Fibroblast of the conjunctiva (primary cell): ENCODE data around the gene SH3BP4.

Source experiments
- DNase-seq: peaks from one replicate; pipeline ENCODE4 v3.0.0-alpha.2; 2010; ENCODE audit warnings: low read depth

Gene SH3BP4, protein sequence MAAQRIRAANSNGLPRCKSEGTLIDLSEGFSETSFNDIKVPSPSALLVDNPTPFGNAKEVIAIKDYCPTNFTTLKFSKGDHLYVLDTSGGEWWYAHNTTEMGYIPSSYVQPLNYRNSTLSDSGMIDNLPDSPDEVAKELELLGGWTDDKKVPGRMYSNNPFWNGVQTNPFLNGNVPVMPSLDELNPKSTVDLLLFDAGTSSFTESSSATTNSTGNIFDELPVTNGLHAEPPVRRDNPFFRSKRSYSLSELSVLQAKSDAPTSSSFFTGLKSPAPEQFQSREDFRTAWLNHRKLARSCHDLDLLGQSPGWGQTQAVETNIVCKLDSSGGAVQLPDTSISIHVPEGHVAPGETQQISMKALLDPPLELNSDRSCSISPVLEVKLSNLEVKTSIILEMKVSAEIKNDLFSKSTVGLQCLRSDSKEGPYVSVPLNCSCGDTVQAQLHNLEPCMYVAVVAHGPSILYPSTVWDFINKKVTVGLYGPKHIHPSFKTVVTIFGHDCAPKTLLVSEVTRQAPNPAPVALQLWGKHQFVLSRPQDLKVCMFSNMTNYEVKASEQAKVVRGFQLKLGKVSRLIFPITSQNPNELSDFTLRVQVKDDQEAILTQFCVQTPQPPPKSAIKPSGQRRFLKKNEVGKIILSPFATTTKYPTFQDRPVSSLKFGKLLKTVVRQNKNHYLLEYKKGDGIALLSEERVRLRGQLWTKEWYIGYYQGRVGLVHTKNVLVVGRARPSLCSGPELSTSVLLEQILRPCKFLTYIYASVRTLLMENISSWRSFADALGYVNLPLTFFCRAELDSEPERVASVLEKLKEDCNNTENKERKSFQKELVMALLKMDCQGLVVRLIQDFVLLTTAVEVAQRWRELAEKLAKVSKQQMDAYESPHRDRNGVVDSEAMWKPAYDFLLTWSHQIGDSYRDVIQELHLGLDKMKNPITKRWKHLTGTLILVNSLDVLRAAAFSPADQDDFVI

DNA sequence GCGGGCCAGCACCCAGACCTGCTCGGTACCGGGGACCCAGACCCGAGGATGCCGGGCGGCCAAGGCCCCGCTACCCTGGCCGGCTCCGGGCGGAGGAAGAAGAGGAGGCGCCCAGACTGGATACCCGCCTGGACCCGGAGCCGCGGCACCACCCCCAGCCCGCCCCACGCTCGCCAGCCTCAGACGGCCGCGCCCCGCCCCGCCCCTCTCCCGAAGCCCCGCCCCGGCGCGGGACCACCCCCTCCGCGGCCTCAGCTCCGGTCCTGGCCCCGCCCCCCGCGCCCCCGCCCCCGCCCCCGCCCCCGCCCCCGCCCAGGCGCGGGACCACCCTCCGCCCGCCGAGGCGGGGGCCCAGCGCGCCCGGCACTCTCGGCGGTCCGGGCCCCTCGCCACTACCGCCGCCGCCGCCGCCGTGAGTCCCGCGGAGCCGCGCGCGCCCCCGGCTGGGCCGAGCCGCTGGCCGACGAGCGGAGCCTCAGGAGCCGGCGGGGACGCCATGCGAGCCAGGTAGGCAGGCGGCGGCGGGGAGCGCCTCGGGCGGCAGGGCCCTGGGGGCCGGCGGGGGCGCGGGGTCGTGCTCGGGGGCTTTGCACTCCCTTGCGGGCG lies at the start of gene SH3BP4:
TSS of gene SH3BP4 (plus strand) at position 354 of the 606 bp plus-strand sequence. CDS start 82,986 bp downstream, outside the sequence.
- peak; percentile 57 for DNase-seq

DNA sequence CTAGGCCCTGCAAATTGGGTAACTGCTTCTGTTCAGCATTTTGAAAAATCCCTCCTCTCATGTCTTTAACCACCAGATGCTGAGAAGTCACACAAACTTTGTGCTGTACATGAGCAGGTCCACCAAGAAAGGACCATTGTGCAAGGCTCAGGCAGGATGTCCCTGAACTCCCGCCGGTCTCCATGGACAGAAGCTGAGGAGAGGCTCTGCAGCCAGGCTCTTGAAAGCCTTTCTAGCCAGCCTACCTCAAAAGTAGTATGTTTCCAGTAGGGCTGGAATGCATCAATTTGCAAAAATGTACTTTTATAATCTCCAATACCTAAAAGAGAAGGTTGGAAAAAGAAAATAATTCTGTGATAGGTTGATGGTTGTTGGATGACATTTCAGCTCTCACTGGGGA lies 47.0 kb upstream of the SH3BP4 start:
- no peak for DNase-seq

DNA sequence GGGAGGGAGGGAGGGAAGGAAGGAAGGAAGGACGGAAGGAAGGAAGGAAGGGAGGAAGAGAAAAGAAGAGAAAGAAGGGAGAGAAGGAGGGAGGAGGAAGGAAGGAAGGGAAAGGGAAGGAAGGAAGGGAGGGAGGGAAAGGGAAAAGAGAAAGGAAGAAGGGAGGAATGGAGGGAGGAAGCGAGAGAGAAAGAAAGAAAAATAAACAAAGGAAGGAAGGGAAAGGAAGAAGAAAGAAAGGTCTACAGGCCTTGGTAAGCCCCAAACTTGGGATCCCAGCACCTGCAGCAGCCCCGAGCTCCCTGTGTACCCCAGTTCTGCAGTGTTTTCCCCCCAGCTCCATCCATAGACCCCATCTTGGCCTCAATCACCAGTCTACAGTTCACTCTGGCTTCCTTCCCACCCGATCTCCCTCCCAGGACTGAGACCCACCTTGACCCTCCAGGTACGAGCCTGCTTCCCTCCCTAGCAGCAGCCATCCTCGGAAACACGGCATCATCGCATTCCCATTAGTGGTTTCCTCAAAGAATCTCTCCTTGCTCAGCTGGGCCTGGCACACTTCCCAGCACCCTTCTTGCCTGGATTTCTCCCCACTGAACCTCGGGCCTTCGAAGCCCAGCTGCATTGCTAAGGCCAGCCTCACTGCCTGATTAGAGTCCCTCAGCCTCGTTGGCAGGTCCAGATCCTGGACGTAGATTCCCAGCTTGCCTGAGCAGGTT lies 46.1 kb upstream of the SH3BP4 start:
- no peak for DNase-seq

DNA sequence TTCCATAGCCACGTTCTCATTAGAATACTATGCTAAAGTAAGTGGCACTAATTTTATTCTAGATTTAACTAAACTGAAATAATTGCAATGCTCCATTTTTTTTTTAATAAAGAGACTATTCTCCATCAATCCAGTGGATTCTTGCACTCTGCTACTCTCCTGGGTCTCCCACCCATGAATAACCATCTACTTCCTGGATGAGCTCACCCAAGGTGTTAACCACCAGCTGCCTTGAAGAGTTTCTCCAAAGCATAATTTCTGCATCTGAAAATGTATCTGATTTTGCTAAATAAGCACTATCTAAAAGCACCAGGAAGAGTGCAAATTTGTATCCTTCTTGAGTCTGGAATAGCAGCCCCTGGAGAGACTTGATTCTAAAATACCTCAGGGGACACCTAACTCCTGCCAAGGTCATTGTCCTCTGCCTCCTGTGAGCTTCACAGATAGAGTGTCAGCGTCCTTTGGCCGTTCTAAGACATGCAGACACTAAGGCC lies 41.6 kb upstream of the SH3BP4 start:
- DNase-seq: no peak

DNA sequence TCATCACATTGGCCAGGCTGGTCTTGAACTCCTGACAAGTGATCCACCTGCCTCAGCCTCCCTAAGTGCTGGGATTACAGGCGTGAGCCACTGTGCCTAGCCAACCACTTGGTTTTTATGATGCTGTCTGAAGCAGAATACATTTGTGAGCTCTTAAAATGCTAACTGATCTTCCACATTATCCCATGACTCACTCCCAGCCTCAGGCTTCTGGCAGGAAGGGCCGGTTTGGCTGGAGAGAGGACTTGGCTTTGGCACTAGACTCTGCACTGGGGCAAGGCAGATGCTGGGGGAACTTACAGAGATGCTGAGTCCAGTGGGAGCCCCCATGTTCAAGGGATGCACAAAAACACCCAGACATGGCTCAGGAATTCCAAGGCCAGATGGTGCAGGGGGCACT lies 40.5 kb upstream of the SH3BP4 start:
- peak; percentile 43 for DNase-seq

DNA sequence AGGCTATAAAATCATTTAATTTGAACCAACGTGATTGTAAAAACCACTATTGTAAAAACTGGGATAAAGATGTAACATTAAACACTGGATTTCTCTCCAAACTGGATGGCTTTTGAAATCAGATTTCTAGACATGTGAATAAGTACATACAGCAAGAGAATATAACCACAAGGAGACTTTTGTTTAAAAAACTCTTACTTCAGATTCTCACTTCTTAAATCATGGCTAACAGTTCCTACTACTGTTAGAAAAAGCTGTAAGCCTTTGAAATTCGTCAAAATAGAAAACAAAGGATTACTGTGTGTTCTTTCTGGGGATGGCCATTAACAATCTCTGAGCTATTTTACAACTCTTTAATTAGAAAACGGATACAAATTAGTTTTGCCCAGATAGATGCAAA lies 39.4 kb upstream of the SH3BP4 start:
- no peak for DNase-seq

DNA sequence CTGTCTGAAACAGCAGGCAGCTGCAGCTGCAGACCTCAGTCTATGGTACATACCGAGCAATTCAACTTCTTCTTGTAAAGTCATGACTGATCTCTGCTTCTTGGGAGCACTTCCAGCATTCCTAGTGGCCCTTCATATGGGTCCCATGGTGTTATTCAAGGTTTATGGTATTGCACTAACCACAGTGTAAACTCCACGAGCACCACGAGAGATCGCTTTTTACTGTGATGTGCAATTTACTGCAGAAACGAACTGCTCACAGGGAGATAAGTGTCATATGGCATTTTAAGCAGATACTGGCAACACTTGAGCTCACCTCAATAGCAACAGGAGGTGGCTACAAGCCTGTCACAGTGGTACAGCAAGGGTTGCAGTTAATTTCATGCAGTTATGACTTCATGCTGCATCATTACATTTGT lies 38.6 kb upstream of the SH3BP4 start:
- no peak for DNase-seq

DNA sequence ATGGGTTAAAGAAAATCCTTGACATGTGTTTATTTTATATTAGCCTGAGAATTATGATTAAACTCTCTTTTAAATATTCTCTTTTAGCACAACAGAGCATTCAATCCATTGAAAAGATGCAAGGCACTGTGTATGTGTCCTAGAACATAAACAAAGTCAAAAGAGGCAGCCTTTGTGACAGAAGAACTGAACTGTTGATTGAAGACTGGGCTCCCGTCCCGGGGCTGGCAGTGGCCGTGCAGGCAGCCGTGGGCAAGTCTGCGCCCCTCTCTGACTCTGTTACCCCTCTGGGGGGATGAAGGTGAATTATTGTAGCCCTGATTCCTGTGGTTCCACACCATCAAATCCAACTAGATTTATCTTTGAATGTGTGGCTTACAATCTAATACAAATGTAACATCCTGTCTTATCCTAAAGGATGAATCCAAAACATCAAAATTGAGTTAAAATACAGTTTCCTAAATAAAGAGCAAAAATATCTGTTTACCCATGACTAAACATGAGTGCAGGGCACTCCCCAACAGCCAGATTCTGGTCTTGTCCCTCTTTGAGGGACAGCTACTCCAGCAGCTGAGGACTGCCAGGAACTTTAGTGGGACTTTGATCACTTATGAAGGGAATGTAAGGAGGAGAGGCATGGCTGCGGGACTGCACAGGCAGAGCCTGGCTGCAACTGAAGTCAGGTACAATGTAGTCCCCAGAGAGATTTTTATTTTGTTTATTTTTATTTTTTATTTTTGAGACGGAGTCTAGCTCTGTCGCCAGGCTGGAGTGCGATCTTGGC lies 37.3 kb upstream of the SH3BP4 start:
- DNase-seq: no peak

DNA sequence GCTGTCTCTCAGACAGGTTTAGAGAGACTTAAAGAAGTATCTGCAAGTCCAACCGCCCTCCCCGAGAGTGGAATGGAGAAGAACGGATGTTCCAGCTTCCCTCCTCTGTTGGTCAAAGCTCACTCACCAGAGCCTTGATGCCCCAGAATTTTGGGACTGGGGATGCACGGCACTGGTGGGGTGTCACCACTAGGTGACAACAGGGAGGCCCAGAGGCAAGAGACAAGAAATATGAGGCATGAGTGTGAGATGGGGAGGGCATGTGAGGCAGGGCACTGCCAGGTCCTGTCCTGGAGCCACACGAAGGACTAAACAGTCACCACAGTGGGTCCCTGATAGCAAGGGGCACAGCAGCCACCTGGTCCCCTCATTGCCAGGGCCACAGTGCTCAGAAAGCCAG lies 35.1 kb upstream of the SH3BP4 start:
- DNase-seq: no peak

DNA sequence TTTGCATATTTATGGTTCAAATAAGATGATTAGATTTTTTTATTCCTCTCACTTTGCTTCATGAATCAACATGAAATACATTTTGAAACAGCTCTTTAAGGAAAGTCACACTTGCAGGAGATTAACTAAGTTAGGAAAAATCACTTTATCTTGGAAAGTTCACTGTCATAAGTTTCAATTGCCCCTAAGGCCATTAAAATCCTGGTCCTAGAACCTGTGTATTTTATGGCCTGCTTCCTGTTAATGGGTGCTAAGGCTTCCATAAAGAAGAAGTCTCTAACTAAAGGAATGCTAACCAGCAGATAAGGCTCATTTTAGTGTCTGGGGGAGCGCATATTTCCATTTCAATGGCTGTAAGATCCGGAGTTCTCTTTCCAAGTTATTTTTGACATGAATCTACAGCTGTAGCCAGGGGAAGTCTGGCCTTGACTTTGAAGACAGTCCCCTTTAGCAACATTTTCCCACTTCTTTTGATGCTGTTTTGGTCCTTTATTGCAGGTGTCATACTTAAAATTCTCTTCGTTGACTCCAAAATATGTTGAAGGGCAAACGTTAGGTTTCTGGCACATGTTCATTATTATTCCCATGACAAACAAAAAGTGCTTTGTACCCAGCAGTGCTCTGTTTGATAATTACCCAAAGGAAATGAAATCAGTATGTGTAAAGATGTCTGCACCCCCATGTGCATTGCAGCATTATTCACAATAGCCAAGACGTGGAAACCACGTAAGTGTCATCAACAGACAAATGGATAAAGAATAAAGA lies 34.4 kb upstream of the SH3BP4 start:
- DNase-seq: no peak

DNA sequence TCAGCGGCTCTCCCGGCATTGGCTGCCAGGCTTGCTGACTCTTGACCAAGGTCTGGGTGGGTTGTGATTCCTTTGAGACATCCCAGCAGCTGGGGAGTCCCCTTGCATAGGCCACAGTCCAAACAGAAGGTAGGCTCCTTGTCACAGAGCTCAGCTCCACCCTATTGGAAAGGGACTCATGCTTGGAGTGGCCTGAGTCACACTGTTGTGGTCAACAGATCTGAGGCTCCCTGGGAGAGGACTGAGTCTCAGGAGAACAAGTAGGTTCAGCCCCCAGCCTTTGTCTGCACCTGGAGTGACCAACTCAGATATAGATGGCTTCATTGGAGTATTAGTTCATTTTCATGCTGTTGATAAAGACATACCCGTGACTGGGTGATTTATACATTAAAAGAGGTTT lies 32.1 kb upstream of the SH3BP4 start:
- DNase-seq: no peak

DNA sequence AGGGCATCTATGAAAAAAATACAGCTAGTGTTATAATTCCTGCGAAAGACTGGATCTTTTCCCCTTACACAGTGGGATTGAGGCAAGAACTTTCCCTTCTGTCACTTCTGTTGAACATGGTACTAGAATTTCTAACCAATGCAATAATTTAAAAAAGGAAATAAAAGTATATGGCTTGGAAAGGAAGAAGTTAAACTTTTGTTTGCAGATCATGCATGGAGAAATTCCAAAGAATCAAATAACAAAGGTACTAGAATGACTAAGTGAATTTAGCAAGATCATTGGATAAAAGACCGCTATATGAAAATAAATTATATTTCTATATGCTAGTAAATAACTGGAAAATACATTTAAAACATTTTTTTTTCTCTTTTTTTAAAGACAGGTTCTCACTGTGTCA lies 31.0 kb upstream of the SH3BP4 start:
- no peak for DNase-seq

DNA sequence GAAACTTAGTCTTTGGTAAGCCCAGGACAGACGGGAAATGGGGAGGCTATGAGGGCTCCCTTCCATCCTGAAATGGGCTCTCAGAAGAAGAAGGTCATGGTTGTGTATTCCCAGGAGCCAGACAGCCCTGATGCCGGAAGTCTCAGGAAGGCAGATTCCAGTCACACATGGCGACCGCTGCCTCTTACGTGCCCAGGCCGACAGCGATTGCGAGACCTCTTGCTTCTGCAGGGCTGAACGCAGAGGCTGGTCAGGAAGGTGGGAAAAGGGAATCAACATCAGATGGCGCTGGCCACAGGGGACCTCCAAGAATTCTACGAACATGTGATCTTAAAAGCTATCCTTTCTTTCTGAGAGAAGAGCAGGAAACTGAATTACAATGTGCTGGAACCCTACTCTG lies 22.8 kb upstream of the SH3BP4 start:
- DNase-seq: no peak

DNA sequence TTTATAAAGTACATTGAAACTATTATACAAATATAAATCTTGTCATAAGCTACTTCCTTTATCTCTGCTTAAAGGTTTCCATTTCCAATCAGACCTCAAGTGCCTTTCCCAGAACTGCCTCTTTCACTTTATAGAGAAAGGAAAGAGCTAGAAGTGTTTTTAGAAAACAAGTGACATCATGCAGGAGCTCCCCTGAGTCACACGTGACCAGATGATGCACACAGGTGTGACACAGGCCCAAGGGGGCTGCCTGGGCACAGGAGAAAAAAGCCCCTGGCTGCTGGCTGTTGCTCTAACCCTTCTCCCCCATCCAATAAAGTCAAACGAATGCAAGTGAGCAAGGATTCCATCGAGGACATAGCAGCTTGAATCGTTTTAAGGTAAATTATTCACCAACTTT lies 21.4 kb upstream of the SH3BP4 start:
- no peak for DNase-seq

DNA sequence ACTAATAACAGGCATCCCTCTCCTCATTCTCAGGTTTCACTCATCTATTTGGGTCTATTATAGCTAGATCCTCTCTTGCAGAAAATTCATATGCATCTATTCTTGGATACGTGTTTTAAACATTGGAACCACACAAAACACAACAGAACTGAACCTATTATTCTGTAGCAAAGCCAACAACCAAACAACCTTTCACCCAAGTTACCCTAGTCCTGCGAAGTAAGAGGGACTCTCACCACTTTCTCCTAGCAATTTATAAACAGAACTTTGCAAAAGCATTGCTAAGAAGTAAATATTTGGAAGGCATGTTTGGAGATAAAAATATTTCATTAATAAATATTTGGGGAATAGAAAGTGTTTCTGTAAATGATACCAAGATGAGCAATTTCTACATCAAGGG lies 20.4 kb upstream of the SH3BP4 start:
- DNase-seq: no peak

DNA sequence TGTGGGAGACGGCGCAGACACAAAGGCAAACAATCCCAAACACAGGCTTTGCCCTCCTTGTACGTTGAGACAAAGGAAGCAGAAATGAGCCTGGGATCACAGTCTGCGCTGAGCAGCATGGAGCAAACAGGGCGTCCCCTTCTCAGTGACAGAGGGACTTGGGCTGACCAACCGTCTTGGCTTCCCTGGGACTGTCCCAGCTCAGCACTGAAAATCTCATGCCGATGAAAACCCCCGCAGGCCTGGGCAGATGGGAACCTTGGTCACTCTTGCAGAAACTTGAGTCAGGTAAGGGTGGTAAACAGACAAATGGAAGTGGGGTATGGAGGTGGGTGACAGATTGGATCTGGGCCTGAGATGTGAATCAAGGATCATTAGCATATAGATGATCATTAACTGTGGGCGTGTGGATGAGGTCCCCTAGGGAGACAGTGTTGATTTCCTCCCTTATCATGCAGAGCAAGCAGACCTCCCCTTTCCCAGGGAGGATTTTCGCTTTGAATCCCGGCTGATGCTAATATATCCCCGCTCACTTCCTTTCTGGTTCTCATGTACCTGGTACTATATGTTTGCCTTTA lies 19.1 kb upstream of the SH3BP4 start:
- no peak for DNase-seq

DNA sequence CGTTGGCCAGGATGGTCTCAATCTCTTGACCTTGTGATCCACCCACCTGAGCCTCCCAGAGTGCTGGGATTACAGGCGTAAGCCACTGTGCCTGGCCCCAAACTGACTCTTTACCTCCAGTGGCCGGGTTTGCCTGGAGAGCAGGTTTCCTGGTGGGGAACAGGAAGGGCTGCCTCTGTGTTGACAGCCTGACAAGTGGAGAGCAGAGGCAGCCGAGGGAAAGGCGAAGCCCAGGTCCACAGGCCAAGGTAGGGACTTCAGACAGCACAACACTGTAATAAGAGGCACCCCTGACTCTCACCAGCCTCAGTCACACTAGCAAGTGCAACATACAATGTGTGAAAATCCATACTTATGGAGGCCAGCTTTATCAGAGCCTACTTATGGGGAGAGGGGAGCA lies 16.5 kb upstream of the SH3BP4 start:
- no peak for DNase-seq

DNA sequence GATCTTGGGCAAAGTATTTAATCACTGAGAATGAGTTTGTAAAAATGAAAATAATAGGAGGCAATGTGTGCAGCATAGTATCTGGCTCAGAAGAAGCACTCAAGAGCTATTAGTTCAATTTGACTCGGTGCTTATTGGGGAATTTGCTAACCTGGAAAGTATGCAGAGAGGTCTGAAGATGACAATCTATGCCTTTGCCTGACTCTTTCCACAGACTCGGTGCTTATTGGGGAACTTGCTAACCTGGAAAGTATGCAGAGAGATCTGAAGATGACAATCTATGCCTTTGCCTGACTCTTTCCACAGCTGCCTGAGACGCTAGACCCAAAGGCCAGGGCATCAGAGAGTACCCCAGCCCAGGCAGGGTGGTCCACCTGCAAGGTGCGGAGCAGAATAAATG lies 12.2 kb upstream of the SH3BP4 start:
- DNase-seq: no peak

DNA sequence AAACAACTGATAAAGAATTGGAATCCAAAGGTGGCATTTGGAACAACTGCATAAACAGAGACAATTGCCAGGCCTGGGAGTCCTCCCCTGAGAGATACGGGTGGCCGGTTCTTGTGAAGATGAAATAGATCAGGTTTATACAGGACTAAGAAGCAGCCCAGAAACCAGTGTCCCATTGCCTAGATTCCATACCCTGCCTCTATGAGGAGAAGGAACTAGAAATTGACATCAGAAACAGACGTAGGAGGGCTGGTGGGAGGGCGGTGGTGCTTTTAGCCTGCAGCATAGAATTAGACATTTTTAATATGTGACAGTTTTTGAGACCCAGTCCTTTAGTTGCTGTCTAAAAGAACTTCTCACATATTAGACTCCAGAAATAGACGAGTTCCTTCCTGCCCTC lies 11.8 kb upstream of the SH3BP4 start:
- DNase-seq: no peak

DNA sequence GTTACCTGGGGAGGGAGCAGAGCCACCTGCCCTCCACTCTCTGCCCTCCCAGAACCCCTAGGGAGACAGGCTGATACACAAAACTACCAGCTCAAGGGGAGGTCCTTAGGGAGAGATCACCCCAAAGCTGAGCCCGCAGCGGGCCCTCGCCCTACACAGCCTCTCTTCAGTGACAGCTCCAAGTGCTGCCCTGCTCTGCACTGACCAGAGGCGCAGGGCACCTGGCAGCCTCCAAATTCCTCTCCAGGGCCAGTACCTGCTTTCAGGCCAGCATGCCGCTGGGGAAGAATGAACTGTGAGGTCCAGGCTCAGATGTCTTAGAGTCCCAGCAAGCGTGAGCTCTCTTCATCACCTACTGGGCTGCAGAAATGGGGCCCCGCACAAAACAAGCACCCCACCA lies 11.3 kb upstream of the SH3BP4 start:
- no peak for DNase-seq
